GM18951 (cell line): ENCODE results near the gene PACRG.

Source experiments
- POLR2A ChIP-seq: IDR thresholded peaks from 4 replicates; pipeline ENCODE4 v1.6.1; 2011; ENCODE audit warnings: mild to moderate bottlenecking; ENCODE audit not compliant: insufficient read length, insufficient read depth; ENCODE audit errors: extremely low read depth
- in situ Hi-C: fragments of 300-500 bp; cut with MboI; formaldehyde crosslinking; loops from one replicate; pipeline ENCODE4 v1.12.0; 2022; ENCODE audit warnings: low sequenced_read_pairs, mixed read lengths, inconsistent platforms; ENCODE audit not compliant: unreplicated experiment

PACRG gene

GRCh38 chr6:163338671-163339405, 611.1 kb downstream of the PACRG start:
- no peak for TF ChIP-seq POLR2A
- in situ Hi-C loops = no loop called here

- no peak for TF ChIP-seq POLR2A
Measured at GRCh38 chr6:163339466-163339865, 611.7 kb downstream of the PACRG start.

GRCh38 chr6:163340201-163340887, 612.6 kb downstream of the PACRG start:
- in situ Hi-C loops = no loop called here
- no peak for TF ChIP-seq POLR2A

More at GRCh38 chr6:163339466-163339865, 611.7 kb downstream of the PACRG start:
- in situ Hi-C loops = no loop called here

- in situ Hi-C loops = no loop called here
- TF ChIP-seq POLR2A = no peak
Measured at GRCh38 chr6:163341224-163342061, 613.7 kb downstream of the PACRG start.

- TF ChIP-seq POLR2A = no peak
- in situ Hi-C loops = no loop called here
Measured at GRCh38 chr6:163342571-163343539, 615.1 kb downstream of the PACRG start.

GRCh38 chr6:163343609-163344008, 615.8 kb downstream of the PACRG start:
- TF ChIP-seq POLR2A = no peak
- in situ Hi-C loops = no loop called here

- in situ Hi-C loops = no loop called here
- TF ChIP-seq POLR2A = no peak
Measured at GRCh38 chr6:163344411-163344810, 616.6 kb downstream of the PACRG start.

- TF ChIP-seq POLR2A = no peak
- in situ Hi-C loops = no loop called here
Measured at GRCh38 chr6:163345931-163346330, 618.2 kb downstream of the PACRG start.

GRCh38 chr6:163346497-163346961, 618.8 kb downstream of the PACRG start:
- in situ Hi-C loops = no loop called here

GRCh38 chr6:163347021-163347446, 619.3 kb downstream of the PACRG start:
- no peak for TF ChIP-seq POLR2A
- in situ Hi-C loops = no loop called here

More at GRCh38 chr6:163346497-163346961, 618.8 kb downstream of the PACRG start:
- no peak for TF ChIP-seq POLR2A

- in situ Hi-C loops = no loop called here
- no peak for TF ChIP-seq POLR2A
Measured at GRCh38 chr6:163348789-163349680, 621.3 kb downstream of the PACRG start.
